HepG2 (cell line): ENCODE measurements around the gene SERPINB6. TPM values are rescaled to one million over a fixed set of nuclear protein-coding genes. Genes with fewer than 3 reads are reported as not detected.

Experiments used
- ATAC-seq: fragments of 200-7000 bp; cut with Tn5 transposase; 3 replicates; pipeline ENCODE4 v1.9.1; 2020; ENCODE audit warnings: mild to moderate bottlenecking, moderate library complexity
- BruUV-seq: library from RNA; stranded (reverse); fragments of 400-500 nt; replicated peaks from 2 replicates; lab custom pipeline; 2021; lab: Mats Ljungman, UMichigan
- CTCF ChIA-PET: fragments of 300-600 bp; formaldehyde crosslinking; extraction: SDS; loops from one replicate; lab custom pipeline; 2021; ENCODE audit warnings: low total read pairs, inconsistent platforms, low intra/inter-chr PET ratio; lab: Yijun Ruan, JAX
- POLR2A ChIA-PET: fragments of 350-600 bp; sonication (Branson Sonifier 250); formaldehyde crosslinking; loops from one replicate; lab custom pipeline; 2020; ENCODE audit warnings: antibody characterized with exemption, inconsistent platforms; lab: Yijun Ruan, JAX
- DNase-seq: peaks from one replicate; pipeline ENCODE4 v3.0.0-alpha.2; 2015; ENCODE audit warnings: low spot score
- FAIRE-seq: peaks from 3 replicates; lab custom pipeline; 2011; peaks lifted over from hg19 to GRCh38; lab: Jason Lieb, UNC
- H2AFZ ChIP-seq: one replicate; pipeline ENCODE4 v1.6.1; 2011; ENCODE audit warnings: low read length, inconsistent platforms
- H3K27ac ChIP-seq: fragments of 300-600 bp; 3 replicates; pipeline ENCODE4 v1.8.0; 2011; ENCODE audit warnings: mixed run types, mild to moderate bottlenecking, mixed read lengths, low read length, inconsistent platforms; ENCODE audit not compliant: insufficient read depth; ENCODE audit errors: extremely low read length
- H3K27me3 ChIP-seq, 2 experiments: fragments of 200-600 bp in 1 of 2; 2 replicates in 1 of 2; 3 replicates in 1 of 2; pipeline versions ENCODE4 v1.6.0 to v1.8.0; 2011; ENCODE audit warnings: low read length in 2 of 2, mild to moderate bottlenecking in 2 of 2, moderate library complexity in 2 of 2, inconsistent platforms in 1 of 2; ENCODE audit not compliant: insufficient read depth in 2 of 2, control insufficient read depth in 1 of 2
- H3K36me3 ChIP-seq, 2 experiments: fragments of 200-600 bp in 1 of 2; replicated peaks in 1 of 2; 2 replicates in 1 of 2; 3 replicates in 1 of 2; pipeline versions ENCODE4 v1.5.1 to v1.8.0; 2011; ENCODE audit warnings: low read length in 2 of 2, inconsistent platforms in 1 of 2; ENCODE audit not compliant: insufficient read depth in 2 of 2, control insufficient read depth in 1 of 2
- H3K4me1 ChIP-seq: 2 replicates; pipeline ENCODE4 v1.5.1; 2012; ENCODE audit warnings: low read length, inconsistent platforms; ENCODE audit not compliant: insufficient read depth
- H3K4me2 ChIP-seq: 2 replicates; pipeline ENCODE4 v1.6.0; 2011; ENCODE audit warnings: low read depth, low read length, inconsistent platforms
- H3K4me3 ChIP-seq, 3 experiments: fragments of 200-600 bp in 1 of 3; sonication (generic), shearing (Covaris generic) in 1 of 3; replicated peaks in 1 of 3; 2 replicates each; pipeline ENCODE4 v1.5.1; 2011 to 2016; ENCODE audit warnings: low read length in 3 of 3, inconsistent platforms in 2 of 3, low read depth in 2 of 3, mild to moderate bottlenecking in 2 of 3, control low read depth in 1 of 3, mixed read lengths in 1 of 3; ENCODE audit not compliant: insufficient read depth in 1 of 3
- H3K79me2 ChIP-seq: one replicate; pipeline ENCODE4 v1.6.1; 2011; ENCODE audit warnings: low read length, inconsistent platforms; ENCODE audit not compliant: insufficient read depth
- H3K9ac ChIP-seq: 2 replicates; pipeline ENCODE4 v1.6.0; 2011; ENCODE audit warnings: mild to moderate bottlenecking, low read depth, low read length, inconsistent platforms; ENCODE audit not compliant: insufficient read depth
- H3K9me3 ChIP-seq: 2 replicates; pipeline ENCODE4 v1.5.1; 2012; ENCODE audit warnings: mild to moderate bottlenecking, low read length
- H4K20me1 ChIP-seq: 2 replicates; pipeline ENCODE4 v1.6.0; 2011; ENCODE audit warnings: inconsistent platforms, mild to moderate bottlenecking, low read length, moderate library complexity; ENCODE audit not compliant: insufficient read depth
- ADNP ChIP-seq: sonication (generic); formaldehyde crosslinking; IDR thresholded peaks from 2 replicates; pipeline ENCODE4 v1.4.0; 2020; ENCODE audit warnings: missing genetic modification reagents
- BHLHE40 ChIP-seq: IDR thresholded peaks from 2 replicates; pipeline ENCODE4 v1.6.1; 2011; ENCODE audit warnings: low read length, improper control_type of control experiment
- ELF1 ChIP-seq: sonication (generic); formaldehyde crosslinking; IDR thresholded peaks from 2 replicates; pipeline ENCODE4 v1.4.0; 2020; ENCODE audit warnings: missing genetic modification reagents
- KDM6A ChIP-seq: IDR thresholded peaks from 2 replicates; pipeline ENCODE4 v1.6.1; 2016; ENCODE audit warnings: low read depth
- KLF9 ChIP-seq: IDR thresholded peaks from 2 replicates; pipeline ENCODE4 v1.6.1; 2016; ENCODE audit warnings: low read depth
- NFYC ChIP-seq: IDR thresholded peaks from 2 replicates; pipeline ENCODE4 v1.6.1; 2016; ENCODE audit warnings: missing genetic modification reagents, missing compliant biosample characterization
- POGZ ChIP-seq: sonication (generic); formaldehyde crosslinking; IDR thresholded peaks from 2 replicates; pipeline ENCODE4 v1.4.0; 2020; ENCODE audit warnings: mild to moderate bottlenecking, missing genetic modification reagents
- SKI ChIP-seq: fragments of 450-650 bp; IDR thresholded peaks from one replicate; pipeline ENCODE4 v1.6.1; 2018; ENCODE audit warnings: mild to moderate bottlenecking; ENCODE audit not compliant: partially characterized antibody
- SUZ12 ChIP-seq: fragments of 150-350 bp; IDR thresholded peaks from 2 replicates; pipeline ENCODE4 v1.6.1; 2014; ENCODE audit warnings: low read depth, low read length
- ZFP36L2 ChIP-seq: sonication (generic); formaldehyde crosslinking; IDR thresholded peaks from 2 replicates; pipeline ENCODE4 v1.4.0; 2020; ENCODE audit warnings: missing genetic modification reagents
- ZNF138 ChIP-seq: sonication (generic); formaldehyde crosslinking; IDR thresholded peaks from 2 replicates; pipeline ENCODE4 v1.5.0; 2020; ENCODE audit warnings: mild to moderate bottlenecking, low read depth, missing genetic modification reagents
- ZNF430 ChIP-seq: sonication (generic); formaldehyde crosslinking; IDR thresholded peaks from 2 replicates; pipeline ENCODE4 v1.9.0; 2021; ENCODE audit warnings: mild to moderate bottlenecking, missing genetic modification reagents
- ZNF441 ChIP-seq: sonication (generic); formaldehyde crosslinking; IDR thresholded peaks from 2 replicates; pipeline ENCODE4 v1.7.0; 2021; ENCODE audit warnings: missing genetic modification reagents, borderline replicate concordance
- ZNF703 ChIP-seq: sonication (generic); formaldehyde crosslinking; IDR thresholded peaks from 2 replicates; pipeline ENCODE4 v1.5.1; 2020; ENCODE audit warnings: missing genetic modification reagents, mild to moderate bottlenecking, moderate library complexity, borderline replicate concordance
- WGBS: methylation state at CpG from one replicate; pipeline ENCODE4 v1.1.6; 2017; ENCODE audit warnings: low lambda C conversion rate; 5-methylcytosine and 5-hydroxymethylcytosine counted together
- in situ Hi-C: cut with HindIII; loops from 2 replicates; pipeline ENCODE4 v1.10.0; 2017; ENCODE audit warnings: low pct_unique_long_range_greater_than_20kb; ENCODE audit not compliant: extremely low pct_ligation_motif_present
- intact Hi-C: fragments of 100-400 bp; cut with micrococcal nuclease; formaldehyde crosslinking; loops from one replicate; pipeline ENCODE4 v1.10.0; 2022; ENCODE audit not compliant: unreplicated experiment
- polyA plus RNA-seq, 8 experiments: library from polyadenylated mRNA; depleted of rRNA in 3 of 8; stranded (reverse) in 7 of 8; unstranded in 1 of 8; fragments of >200 nt; fragmentation: Illumina TruSeq in 4 of 8; extraction: Trizol in 4 of 8; gene quantifications; 2 replicates each; pipeline versions ENCODE4 v1.2.1 to v1.2.3, GENCODE V29; 2011 to 2016; ENCODE audit warnings: low read depth in 4 of 8, missing spikeins in 1 of 8, mixed read lengths in 1 of 8; ENCODE audit not compliant: insufficient read depth in 1 of 8
- total RNA-seq, 5 experiments: library from RNA; depleted of rRNA; stranded (reverse); fragments of >200 nt; fragmentation: Illumina TruSeq; extraction: Trizol; gene quantifications; 2 replicates each; pipeline ENCODE4 v1.2.3, GENCODE V29; 2016; ENCODE audit warnings: low read depth in 1 of 5
- TF ChIP-seq, protein P1 (sequence below): sonication (generic); formaldehyde crosslinking; IDR thresholded peaks from 2 replicates; pipeline ENCODE4 v1.8.1; 2022; ENCODE audit warnings: low read depth, mild to moderate bottlenecking, missing genetic modification reagents
- TF ChIP-seq, protein P2 (sequence below): IDR thresholded peaks from 2 replicates; pipeline ENCODE4 v1.6.1; 2016; ENCODE audit warnings: low read depth
- TF ChIP-seq, protein P3 (sequence below): sonication (generic); formaldehyde crosslinking; IDR thresholded peaks from 2 replicates; pipeline ENCODE4 v1.4.0; 2020; ENCODE audit warnings: missing genetic modification reagents

The SERPINB6 gene
- total and polyA plus RNA-seq, 2 of the 13 experiments (the other 11 are each of a cell fraction or from before 2014, with no cell fraction given), result 38.2 to 61.3 TPM

DNA sequence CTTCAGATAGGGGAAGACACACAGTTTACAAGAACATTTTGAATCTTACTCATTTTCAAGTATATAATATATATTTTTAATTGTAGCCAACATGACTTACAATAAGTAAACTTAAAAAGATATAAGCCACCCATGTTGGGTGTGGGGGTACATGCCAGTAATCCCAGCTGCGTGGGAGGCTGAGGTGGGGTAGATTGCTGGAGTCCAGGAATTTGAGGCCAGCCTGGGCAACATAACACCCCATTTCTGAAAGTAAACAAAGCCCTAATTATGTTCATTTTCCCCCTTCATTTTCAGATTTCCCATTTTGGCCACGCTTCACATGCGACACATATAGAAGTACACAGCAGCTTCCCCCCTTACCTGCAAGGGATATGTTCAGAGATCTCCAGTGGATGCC is 30.5 kb downstream of the SERPINB6 start (continued):
- TF ChIP-seq ZNF441 (CRISPR knock-in tag) (no peak), BHLHE40 (no peak), ZFP36L2 (CRISPR knock-in tag) (no peak)

DNA sequence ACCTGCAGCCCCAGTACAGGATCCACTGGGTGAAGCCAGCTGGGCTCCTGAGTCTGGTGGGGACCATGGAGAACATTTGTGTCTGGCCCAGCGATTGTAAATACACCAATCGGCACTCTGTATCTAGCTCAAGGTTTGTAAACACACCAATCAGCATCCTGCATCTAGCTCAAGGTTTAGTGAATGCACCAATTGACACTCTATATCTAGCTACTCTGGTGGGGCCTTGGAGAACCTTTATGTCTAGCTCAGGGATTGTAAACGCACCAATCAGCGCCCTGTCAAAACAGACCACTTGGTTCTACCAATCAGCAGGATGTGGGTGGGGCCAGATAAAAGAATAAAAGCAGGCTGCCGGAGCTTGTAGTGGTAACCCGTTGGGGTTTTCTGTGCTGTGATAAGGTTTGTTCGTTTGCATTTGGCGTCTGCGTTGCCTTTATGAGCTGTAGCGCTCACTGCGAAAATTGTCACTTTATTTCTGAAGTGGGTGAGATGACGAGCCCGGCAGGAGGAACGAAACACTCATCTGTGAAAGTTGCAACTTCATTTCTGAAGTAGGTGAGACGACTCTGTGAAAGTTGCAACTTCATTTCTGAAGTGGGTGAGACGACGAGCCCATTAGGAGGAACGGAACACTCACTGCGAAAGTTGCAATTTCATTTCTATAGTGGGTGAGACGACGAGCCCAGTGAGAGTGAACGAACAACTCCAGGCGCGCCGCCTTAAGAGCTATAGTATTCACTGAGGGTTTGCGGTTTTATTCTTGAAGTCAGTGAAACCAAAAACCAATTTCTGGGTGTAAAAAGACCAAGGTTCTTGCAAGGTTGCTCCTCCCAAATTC is 31.1 kb downstream of the SERPINB6 start:
- no peak overlapping the region for H3K9ac ChIP-seq
- 64% methylated on average over 26 of the region's 26 CpGs for WGBS
- H3K27ac ChIP-seq, result no peak overlapping the region
- no peak for FAIRE-seq
- ATAC-seq, result no peak
- H3K27me3 ChIP-seq, result peaks cover 0 to 4% of the 10 kb centered on the region in 2 experiments; a peak in 1 of 5 replicates
- in situ Hi-C loops, result no loop called here
- CTCF ChIA-PET, result no interaction called here
- H3K79me2 ChIP-seq, result no peaks in the 10 kb centered on the region
- H4K20me1 ChIP-seq, result no peaks in the 10 kb centered on the region
- no peak overlapping the region for H2AFZ ChIP-seq
- no peaks in the 10 kb centered on the region for H3K36me3 ChIP-seq
- POLR2A ChIA-PET, result interaction anchor here (1.5 kb wide), 2 partner anchors 49 to 99 kb away, joined by 6 to 7 read pairs; partner anchors contain the start of gene SERPINB1
- DNase-seq, result peak; percentile 42
- no peak overlapping the region for H3K4me2 ChIP-seq
- peaks cover 36% of the 10 kb centered on the region for H3K4me1 ChIP-seq
- intact Hi-C loops, result no loop called here
- no peaks in the 10 kb centered on the region for H3K9me3 ChIP-seq
- no peak overlapping the region for H3K4me3 ChIP-seq
- TSS peak; percentile 92 for BruUV-seq
- no peak for TF ChIP-seq ELF1 (CRISPR knock-in tag)
- TF ChIP-seq ZNF430, result no peak
- TF ChIP-seq, protein P1, sequence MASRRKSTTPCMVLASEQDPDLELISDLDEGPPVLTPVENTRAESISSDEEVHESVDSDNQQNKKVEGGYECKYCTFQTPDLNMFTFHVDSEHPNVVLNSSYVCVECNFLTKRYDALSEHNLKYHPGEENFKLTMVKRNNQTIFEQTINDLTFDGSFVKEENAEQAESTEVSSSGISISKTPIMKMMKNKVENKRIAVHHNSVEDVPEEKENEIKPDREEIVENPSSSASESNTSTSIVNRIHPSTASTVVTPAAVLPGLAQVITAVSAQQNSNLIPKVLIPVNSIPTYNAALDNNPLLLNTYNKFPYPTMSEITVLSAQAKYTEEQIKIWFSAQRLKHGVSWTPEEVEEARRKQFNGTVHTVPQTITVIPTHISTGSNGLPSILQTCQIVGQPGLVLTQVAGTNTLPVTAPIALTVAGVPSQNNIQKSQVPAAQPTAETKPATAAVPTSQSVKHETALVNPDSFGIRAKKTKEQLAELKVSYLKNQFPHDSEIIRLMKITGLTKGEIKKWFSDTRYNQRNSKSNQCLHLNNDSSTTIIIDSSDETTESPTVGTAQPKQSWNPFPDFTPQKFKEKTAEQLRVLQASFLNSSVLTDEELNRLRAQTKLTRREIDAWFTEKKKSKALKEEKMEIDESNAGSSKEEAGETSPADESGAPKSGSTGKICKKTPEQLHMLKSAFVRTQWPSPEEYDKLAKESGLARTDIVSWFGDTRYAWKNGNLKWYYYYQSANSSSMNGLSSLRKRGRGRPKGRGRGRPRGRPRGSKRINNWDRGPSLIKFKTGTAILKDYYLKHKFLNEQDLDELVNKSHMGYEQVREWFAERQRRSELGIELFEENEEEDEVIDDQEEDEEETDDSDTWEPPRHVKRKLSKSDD (CRISPR knock-in tag), result no peak
- TF ChIP-seq SKI, result no peak
- no peak for TF ChIP-seq ADNP (CRISPR knock-in tag)
- TF ChIP-seq ZNF703 (CRISPR knock-in tag), result no peak
- TF ChIP-seq ZNF138 (CRISPR knock-in tag), result no peak
- no peak for TF ChIP-seq KLF9 (CRISPR knock-in tag)
- no peak for TF ChIP-seq SUZ12
- peak; percentile 80 for TF ChIP-seq NFYC
- TF ChIP-seq KDM6A, result no peak
- TF ChIP-seq, protein P2, sequence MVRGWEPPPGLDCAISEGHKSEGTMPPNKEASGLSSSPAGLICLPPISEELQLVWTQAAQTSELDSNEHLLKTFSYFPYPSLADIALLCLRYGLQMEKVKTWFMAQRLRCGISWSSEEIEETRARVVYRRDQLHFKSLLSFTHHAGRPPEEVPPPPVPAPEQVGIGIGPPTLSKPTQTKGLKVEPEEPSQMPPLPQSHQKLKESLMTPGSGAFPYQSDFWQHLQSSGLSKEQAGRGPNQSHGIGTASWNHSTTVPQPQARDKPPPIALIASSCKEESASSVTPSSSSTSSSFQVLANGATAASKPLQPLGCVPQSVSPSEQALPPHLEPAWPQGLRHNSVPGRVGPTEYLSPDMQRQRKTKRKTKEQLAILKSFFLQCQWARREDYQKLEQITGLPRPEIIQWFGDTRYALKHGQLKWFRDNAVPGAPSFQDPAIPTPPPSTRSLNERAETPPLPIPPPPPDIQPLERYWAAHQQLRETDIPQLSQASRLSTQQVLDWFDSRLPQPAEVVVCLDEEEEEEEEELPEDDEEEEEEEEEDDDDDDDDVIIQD (CRISPR knock-in tag), result no peak
- TF ChIP-seq POGZ (CRISPR knock-in tag), result 0 out of 2 replicates have a peak, but pooled peaks have one; percentile 20
- TF ChIP-seq, protein P3, sequence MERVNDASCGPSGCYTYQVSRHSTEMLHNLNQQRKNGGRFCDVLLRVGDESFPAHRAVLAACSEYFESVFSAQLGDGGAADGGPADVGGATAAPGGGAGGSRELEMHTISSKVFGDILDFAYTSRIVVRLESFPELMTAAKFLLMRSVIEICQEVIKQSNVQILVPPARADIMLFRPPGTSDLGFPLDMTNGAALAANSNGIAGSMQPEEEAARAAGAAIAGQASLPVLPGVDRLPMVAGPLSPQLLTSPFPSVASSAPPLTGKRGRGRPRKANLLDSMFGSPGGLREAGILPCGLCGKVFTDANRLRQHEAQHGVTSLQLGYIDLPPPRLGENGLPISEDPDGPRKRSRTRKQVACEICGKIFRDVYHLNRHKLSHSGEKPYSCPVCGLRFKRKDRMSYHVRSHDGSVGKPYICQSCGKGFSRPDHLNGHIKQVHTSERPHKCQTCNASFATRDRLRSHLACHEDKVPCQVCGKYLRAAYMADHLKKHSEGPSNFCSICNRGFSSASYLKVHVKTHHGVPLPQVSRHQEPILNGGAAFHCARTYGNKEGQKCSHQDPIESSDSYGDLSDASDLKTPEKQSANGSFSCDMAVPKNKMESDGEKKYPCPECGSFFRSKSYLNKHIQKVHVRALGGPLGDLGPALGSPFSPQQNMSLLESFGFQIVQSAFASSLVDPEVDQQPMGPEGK, result no peak
